Osteocyte (in vitro differentiated cells): Measurements from ENCODE around the gene TRIO. TPM values are rescaled to one million over a fixed set of nuclear protein-coding genes. Genes with fewer than 3 reads are reported as not detected.
A peak's percentile ranks its signal among the peaks of the same experiment; 100 is the strongest.
"Not testable (repeated sequence)": the region's sequence is repeated elsewhere in the genome, so short reads cannot be mapped to it uniquely, and the experiment has no call there.

ENCODE experiments used
- DNase-seq: peaks from one replicate; pipeline ENCODE4 v3.0.0; 2021; ENCODE audit warnings: mixed read lengths; ENCODE audit not compliant: unreplicated experiment; ENCODE audit errors: extremely low spot score
- H3K27ac Mint-ChIP-seq: one replicate; pipeline ENCODE4 v1.8.0; 2021; ENCODE audit warnings: mild to moderate bottlenecking, mixed read lengths; ENCODE audit not compliant: unreplicated experiment
- H3K27me3 Mint-ChIP-seq: one replicate; pipeline ENCODE4 v1.8.0; 2021; ENCODE audit warnings: mixed read lengths; ENCODE audit not compliant: unreplicated experiment
- H3K36me3 Mint-ChIP-seq: one replicate; pipeline ENCODE4 v1.8.0; 2021; ENCODE audit warnings: mixed read lengths; ENCODE audit not compliant: unreplicated experiment
- H3K4me1 Mint-ChIP-seq: one replicate; pipeline ENCODE4 v1.8.0; 2021; ENCODE audit warnings: mixed read lengths; ENCODE audit not compliant: unreplicated experiment
- H3K4me3 Mint-ChIP-seq: one replicate; pipeline ENCODE4 v1.8.0; 2021; ENCODE audit warnings: mild to moderate bottlenecking, moderate library complexity, mixed read lengths; ENCODE audit not compliant: unreplicated experiment
- H3K9me3 Mint-ChIP-seq: one replicate; pipeline ENCODE4 v1.8.0; 2021; ENCODE audit warnings: mixed read lengths; ENCODE audit not compliant: unreplicated experiment
- CTCF ChIP-seq: fragments of 200-600 bp; sonication (generic); IDR thresholded peaks from 2 replicates; pipeline ENCODE4 v1.5.0; 2021; ENCODE audit warnings: antibody characterized with exemption, mild to moderate bottlenecking, moderate library complexity
- total RNA-seq: library from RNA; stranded (reverse); gene quantifications from 2 replicates; pipeline ENCODE4 v1.2.1, GENCODE V29; 2021

TRIO gene
- total RNA-seq, 1 donor from 2014 or later = 336 TPM

- Mint-ChIP-seq H3K36me3 (no peaks in the 10 kb centered on the region), H3K27me3 (no peaks in the 10 kb centered on the region), H3K9me3 (no peaks in the 10 kb centered on the region), H3K27ac (peak overlapping the region; percentile 93), H3K4me1 (peaks cover 77% of the 10 kb centered on the region), H3K4me3 (peak overlapping the region; percentile 66)
- no peak for TF ChIP-seq CTCF
- no peak for DNase-seq
Measured at GRCh38 chr5:14204011-14204670, 61.0 kb downstream of the TRIO start.

DNA sequence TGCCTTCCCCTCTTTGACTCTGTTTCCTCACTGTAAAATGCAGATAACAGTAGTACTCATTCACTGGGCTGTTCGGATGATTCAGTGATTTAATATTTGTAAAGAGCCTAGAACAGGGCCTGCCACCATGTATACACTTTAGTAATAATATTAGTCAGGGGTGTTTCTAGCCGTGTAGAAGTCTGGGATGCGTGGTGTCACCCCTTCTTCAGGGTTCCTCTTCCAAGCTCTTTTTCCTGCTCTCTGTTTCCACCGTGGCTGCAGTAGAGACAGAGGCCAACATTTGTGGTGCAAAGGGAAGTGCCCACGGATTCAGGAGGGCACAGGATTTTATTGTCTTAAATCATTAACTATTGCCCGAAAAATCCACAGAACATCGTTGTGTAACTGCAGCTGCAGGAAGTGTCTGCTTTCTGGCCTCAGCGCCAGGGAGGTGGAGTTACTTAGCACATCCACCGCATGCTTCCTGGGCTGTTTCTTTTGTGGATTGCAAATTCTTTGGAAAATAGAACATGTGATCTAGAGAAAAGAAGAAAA lies 61.7 kb downstream of the TRIO start:
- Mint-ChIP-seq H3K9me3 (no peaks in the 10 kb centered on the region), H3K36me3 (no peaks in the 10 kb centered on the region), H3K4me3 (peak overlapping the region; percentile 66), H3K27me3 (no peaks in the 10 kb centered on the region), H3K27ac (peak overlapping the region; percentile 93), H3K4me1 (peaks cover 78% of the 10 kb centered on the region)
- TF ChIP-seq CTCF = no peak
- no peak for DNase-seq

GRCh38 chr5:14206028-14206725 lies 63.0 kb downstream of the TRIO start:
- DNase-seq = no peak
- Mint-ChIP-seq H3K9me3 (no peaks in the 10 kb centered on the region), H3K36me3 (no peaks in the 10 kb centered on the region), H3K4me1 (peaks cover 78% of the 10 kb centered on the region), H3K27ac (peak overlapping the region; percentile 70), H3K4me3 (no peak overlapping the region), H3K27me3 (no peaks in the 10 kb centered on the region)
- TF ChIP-seq CTCF = no peak

- H3K27me3 Mint-ChIP-seq, DNase-seq, H3K36me3 Mint-ChIP-seq, H3K9me3 Mint-ChIP-seq, H3K4me3 Mint-ChIP-seq: not testable (repeated sequence)
- Mint-ChIP-seq H3K4me1 (peaks cover 74% of the 10 kb centered on the region), H3K27ac (peak overlapping the region; percentile 80)
Measured at GRCh38 chr5:14207428-14207827, 64.3 kb downstream of the TRIO start.

DNA sequence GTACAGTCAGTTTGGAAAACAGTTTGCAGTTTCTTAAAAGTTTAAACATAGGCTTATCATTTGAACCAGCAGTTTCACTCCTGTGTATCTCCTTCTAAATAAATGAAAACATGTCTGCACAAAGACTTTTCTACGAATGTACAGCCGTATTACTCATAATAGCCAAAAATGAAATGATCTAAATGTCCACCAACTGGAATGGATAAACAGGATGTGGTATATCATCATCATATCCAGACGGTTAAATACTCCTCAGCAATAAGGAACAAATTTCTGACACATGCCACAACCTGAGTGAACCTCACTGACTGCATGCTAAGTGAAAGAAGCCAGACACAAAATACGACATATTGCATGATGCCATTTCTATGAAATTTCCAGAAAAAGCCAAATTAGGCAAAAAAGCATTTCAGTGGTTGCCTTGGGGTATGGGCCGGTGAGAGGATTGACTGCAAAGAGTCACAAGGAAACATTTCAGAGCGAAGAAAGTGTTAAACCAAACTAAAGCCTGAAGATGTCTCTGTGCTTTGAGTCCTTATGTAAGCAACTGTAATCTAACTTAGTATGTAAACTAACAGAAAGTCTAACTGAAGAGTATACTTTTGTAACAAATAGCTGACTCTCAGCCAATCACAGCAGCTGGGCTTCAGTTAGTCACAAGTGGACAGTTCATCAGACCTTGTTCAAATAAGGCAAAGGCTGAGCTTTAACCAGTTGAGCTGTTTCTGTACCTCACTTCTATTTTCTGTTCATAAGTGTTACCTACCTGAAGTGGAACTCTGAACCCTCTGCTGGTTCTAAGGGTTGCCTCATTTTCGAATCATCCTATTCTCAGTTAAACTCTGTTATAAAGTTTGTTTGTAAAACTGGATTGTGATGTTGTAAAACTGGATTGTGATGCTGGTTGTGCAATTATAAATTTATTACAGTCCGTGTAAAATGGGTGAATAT lies 65.2 kb downstream of the TRIO start:
- no peaks in the 10 kb centered on the region for H3K9me3 Mint-ChIP-seq
- no peaks in the 10 kb centered on the region for H3K36me3 Mint-ChIP-seq
- peak overlapping the region; percentile 80 for H3K27ac Mint-ChIP-seq
- peaks cover 70% of the 10 kb centered on the region for H3K4me1 Mint-ChIP-seq
- no peak overlapping the region for H3K4me3 Mint-ChIP-seq
- TF ChIP-seq CTCF = no peak
- no peaks in the 10 kb centered on the region for H3K27me3 Mint-ChIP-seq
- DNase-seq = no peak
